Endothelial cell of umbilical vein (primary cell): ENCODE results near the gene QPCT. TPM values are rescaled to one million over a fixed set of nuclear protein-coding genes. Genes with fewer than 3 reads are reported as not detected.

Source experiments
- BruUV-seq: library from RNA; stranded (reverse); fragments of 400-500 nt; replicated peaks from 2 replicates; lab custom pipeline; 2021; lab: Mats Ljungman, UMichigan
- CTCF ChIA-PET: fragments of 300-600, 350-600 bp; sonication (Branson Sonifier 250); formaldehyde crosslinking; loops from one replicate; lab custom pipeline; 2021; ENCODE audit warnings: antibody characterized with exemption, inconsistent platforms; lab: Charles Lee
- POLR2A ChIA-PET: fragments of 300-600, 350-600 bp; sonication (Branson Sonifier 250); formaldehyde crosslinking; loops from one replicate; lab custom pipeline; 2021; ENCODE audit warnings: antibody characterized with exemption, inconsistent platforms; lab: Charles Lee
- DNase-seq: peaks from one replicate; pipeline ENCODE4 v3.0.0-alpha.2; 2011; ENCODE audit warnings: low read depth, low spot score
- FAIRE-seq: peaks from 2 replicates; lab custom pipeline; 2011; peaks lifted over from hg19 to GRCh38; lab: Jason Lieb, UNC
- H2AFZ ChIP-seq: 2 replicates; pipeline ENCODE4 v1.6.0; 2012; ENCODE audit warnings: low read depth, low read length, control low read depth, inconsistent platforms
- H3K27ac ChIP-seq: 2 replicates; pipeline ENCODE4 v1.5.1; 2011; ENCODE audit warnings: low read depth, mild to moderate bottlenecking, control low read depth, low read length, moderate library complexity; ENCODE audit not compliant: insufficient read depth
- H3K27me3 ChIP-seq, 2 experiments: 2 replicates each; pipeline versions ENCODE4 v1.6.0 to v1.6.1; 2011; ENCODE audit warnings: low read length in 2 of 2, mixed read lengths in 1 of 2; ENCODE audit not compliant: control insufficient read depth in 2 of 2, insufficient read depth in 2 of 2
- H3K36me3 ChIP-seq, 2 experiments: 2 replicates in 1 of 2; 3 replicates in 1 of 2; pipeline ENCODE4 v1.5.1; 2011; ENCODE audit warnings: low read length in 2 of 2, mild to moderate bottlenecking in 1 of 2, moderate library complexity in 1 of 2; ENCODE audit not compliant: control insufficient read depth in 2 of 2, insufficient read depth in 2 of 2; ENCODE audit errors: extremely low read depth in 1 of 2
- H3K4me1 ChIP-seq: 3 replicates; pipeline ENCODE4 v1.5.1; 2011; ENCODE audit warnings: mild to moderate bottlenecking, low read length; ENCODE audit not compliant: control insufficient read depth, insufficient read depth; ENCODE audit errors: extremely low read depth
- H3K4me2 ChIP-seq: 2 replicates; pipeline ENCODE4 v1.6.1; 2011; ENCODE audit warnings: low read length, control low read depth, mixed read lengths; ENCODE audit not compliant: insufficient read depth
- H3K4me3 ChIP-seq, 3 experiments: fragments of 200-600 bp in 1 of 3; sonication (generic), shearing (Covaris generic) in 1 of 3; replicated peaks in 1 of 3; 2 replicates each; pipeline ENCODE4 v1.5.1; 2011 to 2016; ENCODE audit warnings: control low read depth in 3 of 3, low read length in 3 of 3, mild to moderate bottlenecking in 2 of 3, inconsistent platforms in 1 of 3, low read depth in 1 of 3, moderate library complexity in 1 of 3; ENCODE audit not compliant: insufficient read depth in 1 of 3
- H3K79me2 ChIP-seq: 2 replicates; pipeline ENCODE4 v1.6.0; 2012; ENCODE audit warnings: low read length, inconsistent platforms; ENCODE audit not compliant: control insufficient read depth, insufficient read depth
- H3K9ac ChIP-seq: replicated peaks from 2 replicates; pipeline ENCODE3; 2011; ENCODE audit warnings: low read length, control low read depth; ENCODE audit not compliant: insufficient read depth; ENCODE audit errors: extremely low read depth
- H3K9me1 ChIP-seq: replicated peaks from 3 replicates; pipeline ENCODE4 v1.6.0; 2011; ENCODE audit warnings: mild to moderate bottlenecking, low read length; ENCODE audit not compliant: control insufficient read depth, insufficient read depth; ENCODE audit errors: extremely low read depth
- H3K9me3 ChIP-seq: replicated peaks from 2 replicates; pipeline ENCODE4 v1.5.1; 2012; ENCODE audit warnings: low read length, inconsistent platforms; ENCODE audit not compliant: control insufficient read depth, insufficient read depth
- H4K20me1 ChIP-seq: replicated peaks from 2 replicates; pipeline ENCODE3; 2011; ENCODE audit warnings: mild to moderate bottlenecking, low read length; ENCODE audit not compliant: control insufficient read depth, insufficient read depth; ENCODE audit errors: extremely low read depth
- EZH2 ChIP-seq: IDR thresholded peaks from 2 replicates; pipeline ENCODE4 v1.6.1; 2012; ENCODE audit warnings: borderline replicate concordance, low read depth, mild to moderate bottlenecking, moderate library complexity, low read length, inconsistent platforms; ENCODE audit not compliant: severe bottlenecking
- FOS ChIP-seq: IDR thresholded peaks from 2 replicates; pipeline ENCODE4 v1.6.1; 2011; ENCODE audit warnings: mild to moderate bottlenecking, low read length, moderate library complexity, borderline replicate concordance; ENCODE audit not compliant: insufficient read depth
- GATA2 ChIP-seq: IDR thresholded peaks from 2 replicates; pipeline ENCODE4 v1.7.0; 2011; ENCODE audit warnings: low read depth, mild to moderate bottlenecking, moderate library complexity, mixed read lengths, low read length; ENCODE audit not compliant: insufficient read length, insufficient read depth
- JUN ChIP-seq: IDR thresholded peaks from 2 replicates; pipeline ENCODE4 v1.6.1; 2011; ENCODE audit warnings: borderline replicate concordance, low read depth; ENCODE audit not compliant: insufficient read length, insufficient read depth
- MAX ChIP-seq: IDR thresholded peaks from 2 replicates; pipeline ENCODE4 v1.6.1; 2011; ENCODE audit not compliant: insufficient read depth, insufficient read length
- MYC ChIP-seq: IDR thresholded peaks from one replicate; pipeline ENCODE4 v1.6.1; 2011; ENCODE audit warnings: mild to moderate bottlenecking, low read depth, low read length
- POLR2A ChIP-seq: IDR thresholded peaks from 2 replicates; pipeline ENCODE4 v1.6.1; 2012; ENCODE audit warnings: low read depth, mild to moderate bottlenecking, control low read depth, low read length
- POLR2AphosphoS5 ChIP-seq: IDR thresholded peaks from 2 replicates; pipeline ENCODE4 v1.6.1; 2012; ENCODE audit warnings: low read depth, mild to moderate bottlenecking, control low read depth, low read length, moderate library complexity; ENCODE audit not compliant: insufficient read depth
- dilution Hi-C: fragments of 300-500 bp; cut with MboI; formaldehyde crosslinking; loops from one replicate; pipeline ENCODE4 v1.15.0; 2019; ENCODE audit warnings: low sequenced_read_pairs; ENCODE audit not compliant: extremely low pct_ligation_motif_present
- intact Hi-C: fragments of 100-400 bp; cut with micrococcal nuclease; formaldehyde crosslinking; loops from one replicate; pipeline ENCODE4 v1.10.0; 2022
- polyA plus RNA-seq, 4 experiments: library from polyadenylated mRNA; depleted of rRNA in 3 of 4; stranded (reverse) in 3 of 4; unstranded in 1 of 4; fragments of >200 nt; gene quantifications; 2 replicates each; pipeline versions ENCODE4 v1.2.1 to v1.2.3, GENCODE V29; 2011 to 2012; ENCODE audit warnings: missing spikeins in 1 of 4
- total RNA-seq: library from RNA; stranded (reverse); gene quantifications from 2 replicates; pipeline ENCODE4 v1.2.3, GENCODE V29; 2021
- TF ChIP-seq, protein P1 (sequence below), 2 donors: IDR thresholded peaks; 1 replicate in 1 of 2; 2 replicates in 1 of 2; pipeline ENCODE4 v1.5.1; 2011; ENCODE audit warnings: low read length in 2 of 2, mild to moderate bottlenecking in 2 of 2, moderate library complexity in 2 of 2, control low read depth in 1 of 2, inconsistent platforms in 1 of 2, low read depth in 1 of 2; ENCODE audit not compliant: insufficient read depth in 1 of 2; ENCODE audit errors: extremely low read depth in 1 of 2

Gene QPCT
- total and polyA plus RNA-seq, 2 donors (not counting 3 experiments of a cell fraction or from before 2014, with no cell fraction given) = 12.8 to 17.2 TPM

- Histone ChIP-seq H2AFZ (peak overlapping the region; percentile 77), H3K9ac (no peak overlapping the region), H3K27me3 (no peaks in the 10 kb centered on the region), H4K20me1 (no peaks in the 10 kb centered on the region), H3K27ac (no peak overlapping the region), H3K4me1 (peaks cover 17% of the 10 kb centered on the region), H3K4me2 (no peak overlapping the region), H3K36me3 (no peaks in the 10 kb centered on the region), H3K9me1 (no peaks in the 10 kb centered on the region), H3K4me3 (no peak overlapping the region), H3K9me3 (no peaks in the 10 kb centered on the region), H3K79me2 (no peaks in the 10 kb centered on the region)
- no peak for FAIRE-seq
- ChIA-PET CTCF (interaction anchor here (1.0 to 2.8 kb wide), 10 partner anchors 16 to 549 kb away, joined by 3 to 25 read pairs (median 7); no protein-coding TSS in a partner anchor), POLR2A (interaction anchor here (0.8 kb wide), 1 partner anchor 18 kb away, joined by 3 read pairs; the partner anchor contains the start of gene PRKD3)
- TF ChIP-seq MYC = no peak
- TF ChIP-seq JUN = no peak
- TF ChIP-seq POLR2AphosphoS5 = no peak
- TF ChIP-seq, protein P1, sequence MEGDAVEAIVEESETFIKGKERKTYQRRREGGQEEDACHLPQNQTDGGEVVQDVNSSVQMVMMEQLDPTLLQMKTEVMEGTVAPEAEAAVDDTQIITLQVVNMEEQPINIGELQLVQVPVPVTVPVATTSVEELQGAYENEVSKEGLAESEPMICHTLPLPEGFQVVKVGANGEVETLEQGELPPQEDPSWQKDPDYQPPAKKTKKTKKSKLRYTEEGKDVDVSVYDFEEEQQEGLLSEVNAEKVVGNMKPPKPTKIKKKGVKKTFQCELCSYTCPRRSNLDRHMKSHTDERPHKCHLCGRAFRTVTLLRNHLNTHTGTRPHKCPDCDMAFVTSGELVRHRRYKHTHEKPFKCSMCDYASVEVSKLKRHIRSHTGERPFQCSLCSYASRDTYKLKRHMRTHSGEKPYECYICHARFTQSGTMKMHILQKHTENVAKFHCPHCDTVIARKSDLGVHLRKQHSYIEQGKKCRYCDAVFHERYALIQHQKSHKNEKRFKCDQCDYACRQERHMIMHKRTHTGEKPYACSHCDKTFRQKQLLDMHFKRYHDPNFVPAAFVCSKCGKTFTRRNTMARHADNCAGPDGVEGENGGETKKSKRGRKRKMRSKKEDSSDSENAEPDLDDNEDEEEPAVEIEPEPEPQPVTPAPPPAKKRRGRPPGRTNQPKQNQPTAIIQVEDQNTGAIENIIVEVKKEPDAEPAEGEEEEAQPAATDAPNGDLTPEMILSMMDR (IDR thresholded peaks at IDR 0.05; ENCODE audit: extremely low read depth in 1 of 2, insufficient read depth in 1 of 2, low read depth in 1 of 2, low read length in 2 of 2) = no peak
- TF ChIP-seq EZH2 = no peak
- no peak for TF ChIP-seq MAX
- no peak for TF ChIP-seq POLR2A
- no peak for TF ChIP-seq GATA2
- no peak for TF ChIP-seq FOS
- no TSS peak for BruUV-seq
- intact Hi-C loops = loop anchor here (1.0 to 5.0 kb wide), 2 partner anchors 48 to 535 kb away; no protein-coding TSS in a partner anchor
- DNase-seq = peak; percentile 34
- dilution Hi-C loops = no loop called here
Measured at GRCh38 chr2:37342591-37343220, 1.7 kb upstream of the QPCT start.
